Umbilical cord (tissue), 2 donors: ENCODE data around the gene PRDM15. TPM values are rescaled to one million over a fixed set of nuclear protein-coding genes. Genes with fewer than 3 reads are reported as not detected.
A peak's percentile ranks its signal among the peaks of the same experiment; 100 is the strongest.

Experiments
- DNase-seq: peaks from one replicate; pipeline ENCODE4 v3.0.0-alpha.2; 2015; ENCODE audit warnings: low spot score
- total RNA-seq: library from RNA; depleted of rRNA; stranded (reverse); fragments of >200 nt; gene quantifications from one replicate; pipeline ENCODE4 v1.2.3, GENCODE V29; 2014; ENCODE audit warnings: low replicate concordance; ENCODE audit not compliant: insufficient read depth

PRDM15 gene
- total RNA-seq, result 4.3 TPM

- peak; percentile 80 for DNase-seq
Observed at GRCh38 chr21:41879190-41879998, at the start of gene PRDM15. PRDM15 (minus strand) TSS chr21:41879344; CDS start chr21:41860363, 18,981 bp downstream.

GRCh38 chr21:41928621-41929220, 49.6 kb upstream of the PRDM15 start:
- DNase-seq, result no peak

GRCh38 chr21:41927727-41928409, 48.7 kb upstream of the PRDM15 start:
- no peak for DNase-seq

- no peak for DNase-seq
Observed at GRCh38 chr21:41926807-41927171, 47.6 kb upstream of the PRDM15 start.

- peak; percentile 73 for DNase-seq
Observed at GRCh38 chr21:41926117-41926806, 47.1 kb upstream of the PRDM15 start.

- no peak for DNase-seq
Observed at GRCh38 chr21:41925767-41926116, 46.6 kb upstream of the PRDM15 start.

- DNase-seq, result no peak
Observed at GRCh38 chr21:41924368-41924754, 45.2 kb upstream of the PRDM15 start.

GRCh38 chr21:41923631-41924367, 44.7 kb upstream of the PRDM15 start:
- no peak for DNase-seq

- DNase-seq, result no peak
Observed at GRCh38 chr21:41923186-41923585, 44.0 kb upstream of the PRDM15 start.

GRCh38 chr21:41921021-41921420, 41.9 kb upstream of the PRDM15 start:
- no peak for DNase-seq

GRCh38 chr21:41920476-41920875, 41.3 kb upstream of the PRDM15 start:
- no peak for DNase-seq

- DNase-seq, result no peak
Observed at GRCh38 chr21:41919666-41920398, 40.7 kb upstream of the PRDM15 start.

- DNase-seq, result no peak
Observed at GRCh38 chr21:41918561-41919358, 39.6 kb upstream of the PRDM15 start.

GRCh38 chr21:41917531-41917930, 38.4 kb upstream of the PRDM15 start:
- no peak for DNase-seq

- no peak for DNase-seq
Observed at GRCh38 chr21:41916888-41917433, 37.8 kb upstream of the PRDM15 start.

GRCh38 chr21:41914965-41915364, 35.8 kb upstream of the PRDM15 start:
- DNase-seq, result no peak

GRCh38 chr21:41914358-41914757, 35.2 kb upstream of the PRDM15 start:
- DNase-seq, result no peak

GRCh38 chr21:41913230-41913629, 34.1 kb upstream of the PRDM15 start:
- DNase-seq, result no peak

- DNase-seq, result no peak
Observed at GRCh38 chr21:41908829-41909228, 29.7 kb upstream of the PRDM15 start.
